ENCODE results near the gene AOC3.

- TF ChIP-seq POLR2A (IDR thresholded peaks at IDR 0.05; ENCODE audit: low read length) (no peak), GATA1 (IDR thresholded peaks at IDR 0.05; ENCODE audit: low read depth, low read length) (no peak)
These were observed 53.1 kb downstream of the AOC3 start for GRCh38 chr17:42904110-42904469.
